HG03469 (cell line): ENCODE data around the gene CARD19.

Experiments
- ATAC-seq: cut with Tn5 transposase; IDR thresholded peaks from one replicate; pipeline ENCODE4 v1.9.1; 2021; ENCODE audit warnings: mild to moderate bottlenecking, moderate library complexity, moderate number of reproducible peaks; ENCODE audit not compliant: unreplicated experiment

Gene CARD19

DNA sequence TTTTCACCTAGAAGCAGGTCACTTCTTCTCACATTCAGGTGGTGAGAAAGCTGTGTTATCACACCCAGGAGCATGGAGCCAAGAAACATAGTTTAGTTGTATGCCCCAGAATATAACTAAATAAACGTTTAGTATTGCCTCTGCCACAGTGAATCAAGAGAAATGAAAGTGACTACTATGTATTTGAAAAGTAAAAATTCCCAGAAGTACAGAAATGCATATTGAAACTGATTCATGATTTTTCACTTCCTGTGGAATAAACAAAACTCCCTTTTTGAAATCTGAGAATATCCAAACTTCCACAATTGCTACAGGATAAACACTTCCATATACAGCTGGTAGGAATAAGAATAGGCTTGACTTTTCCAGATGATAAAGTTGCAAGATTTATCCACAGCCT, 53.3 kb downstream of the CARD19 start:
- ATAC-seq, result no peak

DNA sequence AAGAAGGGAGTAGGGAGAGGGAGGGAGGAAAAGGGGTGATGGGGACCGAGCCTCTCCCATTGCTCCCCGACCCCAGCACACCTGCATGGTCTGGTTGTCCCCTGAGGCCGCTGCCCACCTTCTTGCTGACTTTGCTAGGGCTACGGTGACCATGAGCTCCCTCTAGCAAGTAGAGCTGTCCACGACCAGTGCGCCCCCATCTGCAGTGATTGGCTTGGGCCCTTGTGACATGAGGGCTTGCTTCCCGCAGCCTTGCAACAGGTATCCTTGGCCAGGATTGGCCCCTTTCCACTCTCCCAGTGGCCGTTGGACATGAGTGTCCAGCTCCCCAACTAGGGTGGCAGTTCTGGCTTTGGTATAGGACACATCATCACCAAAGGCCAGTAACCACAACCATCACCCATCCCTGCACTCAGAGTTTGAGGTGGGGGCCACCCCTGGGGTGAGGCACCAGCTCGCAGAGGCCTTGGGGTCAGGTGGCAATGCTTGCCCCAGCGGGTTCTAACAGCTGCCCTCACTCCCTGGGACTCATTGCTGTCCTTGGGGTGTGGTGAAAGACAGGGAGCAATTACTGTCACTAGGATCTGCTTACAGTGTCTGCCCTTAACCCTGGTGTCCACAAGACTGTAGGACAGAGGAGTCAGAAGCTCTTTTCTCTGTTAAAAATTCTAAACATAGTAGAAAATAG, 55.2 kb downstream of the CARD19 start:
- ATAC-seq, result no peak

DNA sequence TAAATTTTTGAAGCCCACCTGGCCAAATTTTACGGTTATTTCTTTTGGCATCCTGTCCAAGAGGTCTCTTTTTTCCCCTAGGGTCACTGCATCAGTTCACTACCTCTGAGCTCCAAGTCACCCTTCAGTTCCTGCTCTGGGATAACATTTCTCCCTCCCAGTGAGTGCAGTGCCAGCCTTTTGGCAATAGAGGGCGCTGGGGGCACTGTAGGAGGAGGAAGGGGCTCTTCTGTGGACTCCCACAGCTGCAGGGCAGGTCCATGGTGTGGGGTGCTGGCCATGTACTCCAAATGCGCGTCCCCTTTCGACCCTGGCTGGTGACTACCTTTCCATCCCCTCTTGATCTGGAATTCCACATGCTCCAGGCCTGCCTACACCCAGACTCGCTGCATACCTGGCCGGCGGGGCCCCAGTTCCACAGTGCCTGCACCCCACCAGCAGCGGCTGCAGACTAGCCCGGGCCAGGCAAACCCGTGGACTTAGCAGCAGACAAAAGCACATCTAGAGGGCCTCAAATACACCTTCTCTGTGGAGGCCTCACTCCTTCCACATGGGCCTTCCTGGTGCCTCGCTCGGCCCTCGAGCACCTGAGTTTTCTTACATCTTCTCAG, 58.4 kb downstream of the CARD19 start:
- no peak for ATAC-seq

DNA sequence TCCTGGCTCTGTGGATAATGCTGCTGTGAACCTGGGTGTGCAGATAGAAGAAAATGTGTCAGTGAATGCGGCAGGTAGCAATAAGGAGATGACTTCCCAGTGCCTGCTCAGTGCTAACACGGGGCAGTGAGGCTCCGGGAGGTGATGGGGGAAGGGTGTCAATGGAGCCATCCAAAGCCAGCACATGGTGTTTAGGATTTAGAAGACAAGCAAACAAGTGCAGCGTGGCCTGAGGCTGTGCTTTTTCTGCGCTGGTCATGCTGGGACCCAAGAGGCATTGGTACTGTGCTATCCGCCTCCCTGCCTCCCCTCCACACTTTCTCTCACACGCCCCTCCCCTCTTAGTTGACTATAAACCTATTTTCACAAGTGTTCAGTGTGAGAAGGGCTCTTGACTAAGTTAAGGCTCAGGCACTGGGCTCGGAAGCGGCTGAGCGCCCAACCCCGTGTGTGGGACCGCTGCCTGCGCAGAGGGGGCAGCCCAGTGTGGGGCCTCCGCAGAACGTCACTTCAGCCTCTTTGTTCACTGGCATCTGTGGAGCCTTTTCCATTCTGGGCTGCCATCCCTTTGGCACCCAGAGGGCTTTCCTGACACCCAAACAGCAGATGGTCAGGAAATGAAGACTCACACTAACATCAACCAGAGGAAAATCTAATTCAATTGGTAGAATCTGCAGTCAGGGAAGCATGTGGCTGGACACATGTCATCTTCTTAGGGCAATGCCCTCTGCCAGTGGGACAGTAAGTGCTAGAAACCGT, 59.9 kb downstream of the CARD19 start:
- ATAC-seq, result no peak

DNA sequence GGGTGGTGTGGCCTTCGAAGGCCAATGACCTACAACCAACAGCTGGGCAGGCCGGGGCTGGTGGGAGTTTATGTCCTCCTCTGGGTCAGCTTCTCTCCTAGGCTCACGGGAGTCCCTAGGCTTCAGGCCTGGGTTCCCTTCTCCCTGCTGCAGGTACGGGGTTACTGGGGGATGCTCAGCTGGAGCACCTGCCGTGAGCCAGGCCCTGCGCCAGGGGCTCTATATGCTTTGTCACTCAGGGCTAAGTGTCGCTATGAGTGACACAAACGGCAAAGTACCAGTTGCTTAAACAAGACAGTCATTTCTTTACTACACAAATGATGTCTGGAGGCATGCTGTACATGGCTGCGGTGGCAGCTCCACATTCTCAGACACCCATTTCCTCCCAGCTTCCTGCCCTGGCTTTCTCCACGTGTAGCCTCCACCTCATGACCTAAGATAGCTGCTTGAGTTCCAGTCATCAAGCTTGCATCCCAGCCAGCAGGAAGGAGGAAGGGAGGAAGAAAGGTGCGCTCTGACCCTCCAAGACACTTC, 60.5 kb downstream of the CARD19 start:
- no peak for ATAC-seq

DNA sequence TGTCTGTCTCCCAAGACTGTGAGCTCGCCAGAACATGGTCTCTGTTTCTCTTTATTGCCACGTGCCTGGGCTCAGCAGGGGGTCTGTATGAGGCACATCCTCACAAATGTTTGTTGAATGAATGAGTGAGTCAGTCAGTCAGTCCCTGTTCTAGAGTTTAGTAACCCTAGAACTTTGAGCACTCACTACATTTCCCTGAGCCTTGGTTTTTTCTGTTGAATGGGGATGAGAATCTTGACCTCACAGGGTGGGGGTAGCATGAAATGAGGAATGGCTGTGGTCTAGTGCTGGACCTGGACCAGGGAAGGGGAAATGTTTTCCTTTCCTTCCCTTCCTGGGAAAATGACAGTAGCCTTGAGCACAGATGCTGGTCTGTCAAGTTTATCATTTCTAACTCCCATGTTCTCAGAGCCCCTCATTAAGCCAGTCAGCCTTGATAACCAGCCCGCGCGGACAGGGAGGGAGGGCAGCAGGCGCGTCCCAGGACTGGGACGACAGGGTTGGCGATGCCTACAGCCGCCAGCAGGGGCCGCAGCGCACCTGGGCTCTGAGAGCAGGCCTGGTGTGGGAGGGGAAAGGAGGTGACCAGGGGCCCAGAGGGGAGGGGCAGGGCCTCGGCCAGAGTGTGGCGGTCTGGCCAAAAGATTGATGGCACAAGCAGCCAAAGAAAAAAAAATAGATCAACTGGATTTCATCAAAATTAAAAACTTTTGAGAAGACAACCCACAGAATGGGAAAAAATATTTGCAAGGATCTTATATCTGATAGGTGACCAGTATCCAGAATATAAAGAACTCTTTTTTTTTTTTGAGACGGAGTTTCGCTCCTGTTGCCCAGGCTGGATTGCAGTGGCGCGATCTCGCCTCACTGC, 63.8 kb downstream of the CARD19 start:
- peak; percentile 76 for ATAC-seq

DNA sequence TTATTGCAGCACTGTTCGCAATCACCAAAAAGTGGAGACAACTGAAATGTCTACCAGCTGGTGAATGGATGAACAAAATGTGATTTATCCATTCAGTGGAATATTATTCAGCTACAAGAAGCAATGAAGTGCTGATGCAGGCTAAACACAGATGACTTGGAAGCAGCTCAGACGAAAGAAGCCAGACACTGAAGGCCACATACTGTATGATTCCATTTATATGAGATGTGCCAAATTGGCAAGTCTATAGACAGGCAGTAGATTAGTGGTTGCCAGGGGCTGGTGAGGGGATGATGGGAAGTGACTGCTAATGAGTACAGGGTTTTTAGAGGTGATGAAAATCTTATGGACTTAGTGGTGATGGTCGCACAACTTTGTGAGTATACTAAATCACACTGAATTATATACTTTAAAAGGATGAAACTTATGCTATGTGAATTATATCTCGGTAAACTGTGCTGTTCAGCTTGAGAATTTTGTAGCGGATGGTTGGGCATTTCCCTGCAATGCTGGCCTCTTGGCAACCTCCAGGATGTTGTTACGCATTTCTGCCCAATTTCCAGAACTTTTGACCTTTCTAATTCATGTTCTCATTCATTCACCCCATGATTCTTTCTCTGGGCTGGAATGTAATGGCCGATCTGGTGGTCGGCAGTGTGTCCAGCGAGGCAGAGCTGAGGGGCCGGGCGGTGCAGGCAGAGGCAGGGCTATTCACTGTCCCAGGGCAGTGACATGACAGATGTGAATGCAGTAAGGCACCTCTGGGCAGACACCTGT, 66.0 kb downstream of the CARD19 start:
- no peak for ATAC-seq
